HG03457 (cell line): ENCODE measurements around the gene SVEP1.
"Not testable (repeated sequence)": the region's sequence is repeated elsewhere in the genome, so short reads cannot be mapped to it uniquely, and the experiment has no call there.

Experiments
- ATAC-seq: cut with Tn5 transposase; IDR thresholded peaks from one replicate; pipeline ENCODE4 v1.9.1; 2021; ENCODE audit warnings: moderate number of reproducible peaks; ENCODE audit not compliant: unreplicated experiment

SVEP1 gene

DNA sequence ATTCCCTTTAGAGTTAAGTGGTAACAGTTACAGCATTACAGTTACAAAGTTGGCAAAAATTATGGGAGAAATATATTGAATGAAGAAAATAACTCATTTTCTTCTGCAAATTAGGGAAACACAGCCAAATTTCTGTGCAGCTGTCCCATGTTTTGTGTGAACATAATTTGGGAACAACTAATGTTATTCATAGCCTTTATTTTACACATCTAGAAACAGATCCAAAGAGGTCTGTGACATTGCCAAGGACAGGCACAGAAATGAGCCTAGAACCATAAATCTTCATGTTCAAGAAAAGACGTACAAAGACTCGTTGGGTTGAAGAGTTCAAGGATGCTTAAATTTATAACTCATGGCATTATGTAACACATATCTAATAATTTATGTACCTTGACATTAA, 127.8 kb downstream of the SVEP1 start:
- no peak for ATAC-seq

DNA sequence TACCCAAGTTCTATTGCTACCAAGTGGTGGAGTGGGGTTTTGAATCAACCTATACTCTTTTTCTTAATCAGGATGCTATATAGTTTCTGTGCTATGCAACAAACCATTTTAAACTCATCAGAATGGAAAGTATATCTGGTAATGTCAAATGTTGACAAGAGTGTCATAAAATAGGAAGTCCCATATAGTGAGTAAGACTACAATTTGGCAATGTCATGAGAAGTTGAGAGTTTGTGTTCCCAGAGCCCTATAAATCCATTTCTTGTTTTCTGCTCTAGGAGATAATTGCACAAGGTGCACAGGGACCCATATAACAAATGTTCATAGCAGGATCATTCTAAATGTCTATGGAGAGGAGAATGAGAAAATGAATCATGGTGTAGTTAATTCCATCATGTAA, 132.1 kb downstream of the SVEP1 start:
- ATAC-seq, result no peak

DNA sequence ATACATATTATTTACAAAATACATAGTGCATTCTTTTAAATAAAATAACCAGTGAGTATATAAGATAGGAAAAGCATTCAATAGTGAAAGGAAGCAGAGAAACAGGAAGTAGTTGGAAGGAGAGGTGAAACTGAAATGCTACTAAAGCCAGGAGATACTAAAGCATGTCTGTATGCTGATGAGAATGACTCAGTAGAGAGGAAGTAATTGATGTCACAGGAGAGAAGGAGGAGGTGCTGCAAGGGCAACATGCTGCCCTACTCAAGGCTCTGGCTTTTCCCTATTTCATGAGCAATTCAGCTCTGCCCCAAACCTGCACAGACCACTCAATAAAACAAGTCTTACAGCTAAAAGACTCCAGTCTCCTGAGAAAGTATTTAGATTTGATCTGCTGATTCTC, 133.4 kb downstream of the SVEP1 start:
- ATAC-seq, result no peak

DNA sequence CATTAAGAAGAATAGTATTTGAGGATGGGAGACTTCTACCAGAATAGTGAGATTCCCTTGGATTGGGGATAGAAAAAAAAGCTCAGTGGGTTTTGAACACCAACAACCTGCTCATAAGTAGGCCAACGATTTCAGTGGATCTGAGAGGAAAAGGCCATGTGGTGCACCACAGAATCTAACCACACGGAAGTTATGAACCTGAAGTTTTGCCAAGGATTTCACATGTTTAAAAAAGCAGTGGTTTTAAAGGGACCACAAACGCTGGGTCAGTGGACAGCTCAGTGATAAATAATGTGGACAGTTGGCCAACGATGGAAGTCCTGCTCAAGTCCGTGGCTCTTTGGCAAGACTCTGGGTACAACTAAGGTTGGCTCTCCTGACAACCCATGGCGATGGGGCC, 134.6 kb downstream of the SVEP1 start:
- no peak for ATAC-seq

DNA sequence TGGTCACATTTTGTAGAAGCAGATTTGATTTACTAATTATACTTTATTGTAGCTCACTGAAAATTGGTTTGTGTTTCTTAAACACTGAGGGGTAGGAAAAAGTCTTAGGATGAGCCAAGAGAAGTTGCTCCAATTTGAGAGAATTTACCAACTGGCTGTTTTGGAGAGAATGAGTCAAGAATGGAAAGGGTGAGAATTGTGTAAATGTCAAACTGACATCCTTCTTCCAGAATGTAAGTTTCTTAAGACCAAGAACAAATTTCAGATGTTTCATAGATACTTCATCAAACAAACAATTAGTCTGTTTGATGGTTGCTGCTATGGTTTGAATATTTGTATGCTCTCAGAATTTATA, 135.7 kb downstream of the SVEP1 start:
- ATAC-seq, result no peak

DNA sequence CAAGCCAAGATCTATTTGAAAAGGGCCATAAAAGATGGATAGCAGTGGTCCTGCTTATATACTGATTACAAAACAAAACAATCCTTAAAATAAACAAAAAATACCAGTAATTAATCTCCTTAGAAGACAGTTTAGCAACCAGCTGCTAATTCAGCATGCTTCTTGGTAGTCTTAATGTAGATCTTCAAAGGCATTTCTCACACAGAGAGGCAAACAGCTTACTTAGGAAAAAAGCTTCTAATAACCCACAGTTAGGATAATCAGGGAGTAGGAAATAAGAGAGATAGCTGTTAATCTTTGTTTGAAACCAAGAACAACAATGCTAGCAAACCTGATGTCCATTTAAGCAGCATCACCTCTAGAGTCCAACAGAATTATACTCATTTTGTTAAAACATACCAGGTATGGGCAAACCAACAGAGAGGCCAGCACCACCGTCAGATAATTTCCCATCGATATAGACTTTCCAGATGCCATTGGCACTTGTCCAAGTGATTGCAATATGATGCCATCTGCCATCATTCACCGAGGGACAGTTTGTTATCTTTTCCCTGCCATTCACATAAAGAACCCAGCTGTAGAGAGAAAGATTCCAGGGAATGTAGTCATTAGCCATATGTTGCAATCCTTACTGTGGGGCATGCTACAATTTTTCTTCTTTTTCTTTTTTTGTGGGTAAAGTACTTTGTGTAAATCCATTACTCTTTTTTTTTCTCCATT, 136.2 kb downstream of the SVEP1 start:
- no peak for ATAC-seq

DNA sequence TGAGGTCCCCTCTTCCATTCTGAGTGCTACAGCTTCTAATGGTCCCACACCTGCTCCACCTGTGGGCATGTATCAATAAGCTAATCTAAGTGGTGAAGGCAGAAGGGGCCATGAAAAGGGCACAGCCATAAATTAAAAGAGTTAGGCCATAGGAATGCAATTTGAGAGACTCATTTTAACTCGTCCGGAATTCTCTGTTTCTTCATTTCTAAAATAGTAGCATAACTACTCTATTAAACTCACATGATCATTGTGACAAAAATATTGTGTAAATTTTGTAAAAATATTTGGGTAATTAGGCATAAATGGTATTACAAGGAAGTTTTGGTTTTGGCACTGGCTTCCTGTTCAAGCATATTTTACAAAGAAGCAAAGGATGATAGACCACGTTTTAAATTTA, 138.7 kb downstream of the SVEP1 start:
- ATAC-seq, result no peak

DNA sequence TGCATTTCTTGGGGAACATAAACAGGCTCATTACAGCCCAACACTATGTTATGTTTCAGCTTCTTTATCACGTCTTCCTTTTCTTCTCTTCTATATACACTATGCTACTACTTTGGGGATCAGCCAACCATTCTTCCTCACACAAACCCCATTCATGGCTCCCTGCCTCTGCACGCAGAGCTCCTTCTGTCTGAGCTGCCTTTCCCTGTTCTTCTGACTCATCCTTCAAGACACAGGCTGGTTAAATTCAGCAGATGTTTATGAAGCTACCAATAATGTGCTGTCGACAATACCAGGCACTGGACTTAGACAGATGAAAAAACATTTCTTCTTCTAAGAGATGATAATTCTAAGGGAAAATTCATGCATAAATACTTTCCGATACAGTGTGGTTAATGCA, 139.4 kb downstream of the SVEP1 start:
- ATAC-seq, result no peak

DNA sequence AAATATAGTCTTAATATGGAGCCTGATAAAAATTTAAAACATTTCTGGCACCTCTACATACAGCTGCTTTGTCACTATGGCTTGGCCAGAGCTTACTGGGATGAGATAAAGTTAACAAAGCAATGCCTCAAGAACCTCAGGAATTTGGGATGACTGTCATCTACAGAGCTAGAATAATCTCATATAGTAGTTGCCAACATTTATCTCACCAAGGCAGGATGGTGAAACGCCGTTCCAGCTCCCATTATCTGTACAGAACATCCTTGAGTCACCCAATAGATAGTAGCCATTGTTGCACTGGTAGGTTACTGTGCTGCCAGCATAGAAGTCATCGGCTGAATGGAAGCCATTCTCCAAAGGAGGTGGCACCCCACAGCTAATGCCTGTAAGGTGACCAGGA, 147.3 kb downstream of the SVEP1 start:
- ATAC-seq, result no peak

DNA sequence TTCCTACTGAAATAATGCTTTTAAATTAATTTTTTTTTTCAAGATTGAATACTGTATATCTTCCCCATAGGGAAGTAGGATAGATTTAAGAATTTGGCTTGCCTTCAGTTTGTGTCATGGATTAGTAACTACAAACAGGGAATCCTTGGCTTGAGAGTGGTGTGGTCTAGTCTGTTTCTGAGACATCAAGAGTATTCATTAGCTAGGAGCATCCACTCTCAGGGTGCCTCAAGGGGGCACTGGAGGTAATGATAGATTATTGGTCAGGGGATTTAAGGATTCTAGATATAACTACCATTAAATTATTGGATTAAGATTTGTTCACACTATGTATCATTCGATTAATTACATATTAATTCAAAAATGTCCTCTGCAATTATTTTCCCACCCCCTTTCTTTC, 150.1 kb downstream of the SVEP1 start:
- ATAC-seq, result no peak

DNA sequence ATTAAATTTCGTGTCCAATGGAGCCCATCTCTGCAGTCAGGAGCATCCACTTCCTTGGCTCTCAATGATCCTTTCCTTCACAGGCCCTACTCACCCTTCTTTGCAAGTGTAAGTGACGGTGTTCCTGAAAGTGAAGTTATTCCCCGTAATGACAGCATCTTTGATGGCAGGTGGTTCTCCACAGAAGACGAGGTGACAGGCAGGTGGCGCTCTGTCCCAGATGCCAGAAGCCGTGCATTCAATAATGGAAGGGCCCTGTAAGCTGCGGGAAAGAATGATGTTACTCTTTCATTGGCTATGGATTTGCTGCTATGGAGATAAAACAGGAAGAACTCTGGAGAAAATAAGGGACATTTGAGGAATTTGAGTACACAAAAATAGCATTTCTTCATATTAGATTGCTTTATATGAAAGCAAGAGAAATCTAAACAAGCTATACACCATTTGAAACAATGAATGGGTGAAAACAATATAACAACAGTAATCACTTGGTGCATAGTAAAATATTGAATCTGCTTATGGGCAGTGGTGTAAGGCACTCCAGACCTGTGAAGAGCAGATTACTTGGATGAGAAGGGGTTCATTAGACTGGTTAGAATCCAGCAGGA, 151.9 kb downstream of the SVEP1 start:
- ATAC-seq, result no peak

DNA sequence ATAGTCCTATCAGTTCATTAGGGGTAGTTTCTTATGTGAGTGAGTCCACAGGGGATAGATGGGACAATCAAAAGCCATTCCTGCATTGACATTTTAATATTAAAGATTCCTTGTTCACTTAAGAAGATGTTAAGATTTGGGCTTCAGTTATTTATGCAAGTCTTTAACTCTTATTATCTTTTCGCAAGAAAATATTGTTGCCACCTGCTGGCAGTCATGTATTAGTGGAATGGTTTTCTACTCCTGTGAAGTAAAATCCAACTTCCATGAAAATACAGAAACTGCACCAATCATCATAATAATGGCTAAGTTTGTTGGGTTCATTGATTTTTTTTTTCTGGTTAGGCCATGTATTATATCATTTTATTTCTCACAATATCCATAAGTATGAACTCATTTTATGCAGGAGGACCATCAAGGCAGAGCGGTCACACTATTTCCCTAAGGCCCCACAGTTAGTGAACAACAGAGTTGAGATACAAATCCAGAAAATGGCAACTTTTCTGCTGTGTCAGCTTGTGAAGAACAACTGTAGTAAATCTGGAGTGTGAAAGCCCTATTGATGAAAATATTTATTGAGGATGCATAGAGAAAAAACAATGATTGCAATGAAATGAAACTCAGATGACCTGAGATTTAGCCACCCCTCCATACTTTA, 153.4 kb downstream of the SVEP1 start:
- ATAC-seq, result no peak

DNA sequence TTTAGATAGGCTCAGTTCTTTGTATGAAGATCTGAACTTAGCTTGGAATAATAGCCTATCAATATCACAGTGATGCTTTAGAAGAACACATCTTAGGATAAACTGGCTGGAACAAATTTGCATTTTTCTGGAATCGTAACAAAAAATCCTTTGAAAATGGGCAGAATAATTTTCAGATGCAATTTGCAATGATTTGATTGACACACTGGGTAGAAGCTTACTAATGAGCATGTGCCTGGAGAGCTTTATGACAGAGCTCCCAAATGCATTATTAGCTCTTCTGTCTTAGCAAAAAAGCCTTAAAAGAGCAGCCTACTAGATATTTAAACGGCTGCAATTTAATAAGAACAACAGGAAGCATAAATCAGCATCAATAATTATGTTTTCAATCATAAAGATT, 165.1 kb downstream of the SVEP1 start:
- ATAC-seq, result no peak

DNA sequence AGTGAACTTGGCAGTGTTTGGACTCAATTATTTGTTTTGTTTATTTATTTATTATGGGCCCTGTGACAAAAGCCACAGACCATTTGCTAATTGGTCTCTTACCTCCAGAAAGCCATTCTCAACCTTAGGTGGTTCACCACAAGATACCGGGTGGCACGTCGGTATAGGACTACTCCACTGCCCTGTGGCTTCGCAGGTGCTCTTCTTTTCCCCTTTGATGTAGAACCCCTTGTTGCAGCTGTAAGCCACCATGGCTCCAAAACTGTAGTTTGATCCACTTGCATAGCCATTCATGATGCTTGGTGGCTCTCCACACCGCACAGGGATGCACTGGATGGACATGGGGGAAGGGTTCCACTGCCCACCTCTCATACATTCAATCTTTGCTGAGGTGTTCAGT, 168.6 kb downstream of the SVEP1 start:
- ATAC-seq, result no peak

DNA sequence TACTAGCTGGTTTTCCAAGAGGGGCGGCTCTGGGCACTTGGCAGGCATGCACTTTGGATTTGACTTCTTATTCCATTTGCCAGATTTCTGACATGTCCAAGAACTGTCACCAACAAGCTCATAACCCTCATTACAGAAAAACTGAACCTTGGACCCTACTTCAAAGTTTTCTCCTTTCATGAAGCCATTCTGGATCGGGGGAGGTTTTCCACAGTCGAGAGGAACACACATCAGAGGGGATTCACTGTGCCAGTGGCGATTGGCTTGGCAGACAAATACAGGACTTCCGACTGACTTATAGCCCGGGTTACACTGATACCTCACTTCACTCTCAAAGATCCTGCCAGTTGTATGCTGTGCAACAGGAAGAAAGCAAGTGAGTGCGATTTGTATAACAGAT, 170.9 kb downstream of the SVEP1 start:
- ATAC-seq, result no peak

DNA sequence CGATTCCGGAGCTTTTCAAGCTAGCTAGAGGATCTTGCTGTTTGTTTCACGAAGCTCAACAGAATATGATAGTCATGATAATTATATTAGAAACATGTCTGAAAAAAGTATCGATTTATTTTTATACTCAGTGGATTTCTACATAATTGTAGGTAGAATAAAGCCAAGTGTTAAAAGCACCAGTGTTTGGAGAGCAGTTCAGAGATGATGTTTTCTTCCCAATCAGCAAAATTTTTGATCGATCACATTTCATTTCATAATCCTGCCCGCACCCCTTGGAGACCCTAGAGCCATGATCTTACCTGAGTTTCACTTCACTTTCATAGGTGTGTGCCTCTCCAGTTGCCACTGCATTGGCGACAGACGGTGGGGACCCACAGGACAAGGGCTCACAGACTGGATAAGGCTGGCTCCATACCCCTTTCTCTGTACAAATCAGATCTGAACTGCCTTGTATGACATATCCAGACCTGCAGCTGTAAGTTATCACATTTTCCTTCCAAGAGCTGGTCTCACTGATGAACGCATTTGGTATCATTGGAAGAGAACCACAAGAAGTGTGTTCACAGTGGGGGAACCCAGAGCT, 173.6 kb downstream of the SVEP1 start:
- ATAC-seq, result no peak

DNA sequence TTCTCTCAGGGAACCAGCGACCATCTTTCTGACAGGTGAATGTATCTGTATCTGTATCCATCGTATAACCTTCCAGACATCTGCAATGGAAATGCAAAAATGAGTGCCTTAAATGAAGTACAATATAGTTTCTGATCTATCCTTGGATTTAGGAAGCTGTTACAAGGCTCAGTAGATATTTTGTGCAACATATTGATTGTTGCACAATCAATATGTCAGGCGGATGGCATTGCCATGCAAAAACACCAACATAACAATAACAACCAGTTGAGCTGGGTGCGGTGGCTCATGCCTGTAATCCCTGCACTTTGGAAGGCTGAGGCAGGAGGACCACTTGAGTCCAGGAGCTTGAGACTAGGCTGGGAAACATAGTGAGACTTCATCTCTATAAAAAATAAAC, 175.1 kb downstream of the SVEP1 start:
- ATAC-seq, result no peak

DNA sequence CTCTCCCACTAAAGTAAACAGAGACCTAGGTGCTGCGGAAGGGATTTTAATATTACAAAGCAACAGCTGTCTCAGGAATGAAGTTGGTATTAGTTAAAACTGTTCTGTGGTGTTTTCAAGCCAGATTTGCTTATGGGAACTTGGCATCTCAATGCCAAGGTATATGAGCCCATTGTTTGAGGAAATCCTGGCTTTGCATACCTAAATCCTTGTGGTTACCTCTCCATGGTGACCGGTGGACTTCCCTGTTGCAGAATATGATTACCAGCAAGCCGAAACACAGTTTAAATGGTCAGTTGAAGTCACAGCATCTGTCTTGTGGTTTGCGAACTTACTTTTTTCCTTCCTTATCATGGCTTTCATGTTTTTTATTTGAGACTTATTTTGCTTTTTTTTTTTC, 179.6 kb downstream of the SVEP1 start:
- no peak for ATAC-seq

DNA sequence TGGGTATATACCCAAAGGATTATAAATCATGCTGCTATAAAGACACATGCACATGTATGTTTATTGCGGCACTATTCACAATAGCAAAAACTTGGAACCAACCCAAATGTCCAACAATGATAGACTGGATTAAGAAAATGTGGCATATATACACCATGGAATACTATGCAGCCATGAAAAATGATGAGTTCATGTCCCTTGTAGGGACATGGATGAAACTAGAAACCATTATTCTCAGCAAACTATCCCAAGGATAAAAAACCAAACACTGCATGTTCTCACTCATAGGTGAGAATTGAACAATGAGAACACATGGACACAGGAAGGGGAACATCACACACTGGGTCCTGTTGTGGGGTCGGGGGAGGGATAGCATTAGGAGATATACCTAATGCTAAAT, 180.5 kb downstream of the SVEP1 start:
- ATAC-seq, result not testable (repeated sequence)

DNA sequence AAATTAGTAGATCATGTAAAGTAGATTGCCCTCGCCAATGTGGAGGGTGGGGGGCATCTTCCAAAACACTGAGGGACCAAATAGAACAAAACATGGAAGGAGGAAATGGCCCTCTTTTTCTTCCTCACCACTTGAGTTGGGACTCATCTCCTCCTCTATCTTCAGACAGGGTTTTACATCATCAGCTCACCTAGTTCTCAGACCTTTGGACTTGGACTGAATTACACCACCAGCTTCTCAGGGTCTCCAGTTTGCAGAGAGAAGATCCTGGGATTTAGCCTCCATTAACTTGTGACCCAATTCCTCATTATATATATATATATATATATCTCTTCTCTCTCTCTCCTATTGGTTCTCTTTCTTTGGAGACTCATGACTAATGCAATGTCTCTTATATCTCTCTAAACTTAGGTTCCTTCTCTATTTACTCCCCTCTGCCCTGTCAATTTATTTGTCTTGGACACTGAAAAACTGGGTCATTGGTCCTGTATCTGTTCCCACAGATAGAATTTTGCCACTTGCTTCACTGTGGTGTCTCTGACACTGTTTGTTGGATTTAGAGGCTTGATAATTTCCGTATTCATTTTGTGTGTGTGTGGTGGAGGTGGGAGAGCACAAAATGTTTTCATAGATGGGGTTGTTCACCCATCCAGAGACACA, 187.6 kb downstream of the SVEP1 start:
- no peak for ATAC-seq

DNA sequence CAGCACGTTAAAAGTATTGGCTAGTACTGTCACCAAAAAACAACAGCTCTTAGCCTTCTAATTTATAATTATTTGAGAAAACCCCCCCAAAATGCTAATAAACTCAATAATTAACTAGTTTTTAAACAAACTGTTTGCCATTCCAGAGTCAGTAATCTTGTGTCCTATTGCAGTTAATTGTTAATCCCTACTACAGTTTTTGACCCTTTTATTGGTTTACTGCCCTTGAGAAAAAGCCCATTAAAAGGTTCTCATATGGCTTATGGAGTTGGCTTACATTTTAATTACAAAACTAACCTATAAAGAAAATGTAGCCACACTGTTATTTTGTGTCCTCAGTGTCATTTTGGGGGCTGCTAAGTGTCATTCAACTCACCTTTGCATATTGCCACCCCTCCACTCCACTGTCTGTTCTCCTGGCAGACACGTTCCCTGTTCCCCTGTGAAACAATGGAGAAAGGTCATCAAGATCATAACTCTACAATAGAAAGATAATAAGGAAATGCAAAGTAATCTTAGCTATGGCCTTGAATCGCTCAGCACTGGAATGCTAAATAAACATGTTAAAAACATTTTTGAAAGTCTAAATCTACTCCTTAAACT, 190.3 kb downstream of the SVEP1 start:
- ATAC-seq, result no peak
